T-helper 22 cell (primary cell): ENCODE data around the gene RNF214.
"Not testable (repeated sequence)": the region's sequence is repeated elsewhere in the genome, so short reads cannot be mapped to it uniquely, and the experiment has no call there.

ENCODE experiments used
- DNase-seq: peaks from one replicate; pipeline ENCODE4 v3.0.0-alpha.2; 2020; ENCODE audit warnings: low read depth

Gene RNF214

DNA sequence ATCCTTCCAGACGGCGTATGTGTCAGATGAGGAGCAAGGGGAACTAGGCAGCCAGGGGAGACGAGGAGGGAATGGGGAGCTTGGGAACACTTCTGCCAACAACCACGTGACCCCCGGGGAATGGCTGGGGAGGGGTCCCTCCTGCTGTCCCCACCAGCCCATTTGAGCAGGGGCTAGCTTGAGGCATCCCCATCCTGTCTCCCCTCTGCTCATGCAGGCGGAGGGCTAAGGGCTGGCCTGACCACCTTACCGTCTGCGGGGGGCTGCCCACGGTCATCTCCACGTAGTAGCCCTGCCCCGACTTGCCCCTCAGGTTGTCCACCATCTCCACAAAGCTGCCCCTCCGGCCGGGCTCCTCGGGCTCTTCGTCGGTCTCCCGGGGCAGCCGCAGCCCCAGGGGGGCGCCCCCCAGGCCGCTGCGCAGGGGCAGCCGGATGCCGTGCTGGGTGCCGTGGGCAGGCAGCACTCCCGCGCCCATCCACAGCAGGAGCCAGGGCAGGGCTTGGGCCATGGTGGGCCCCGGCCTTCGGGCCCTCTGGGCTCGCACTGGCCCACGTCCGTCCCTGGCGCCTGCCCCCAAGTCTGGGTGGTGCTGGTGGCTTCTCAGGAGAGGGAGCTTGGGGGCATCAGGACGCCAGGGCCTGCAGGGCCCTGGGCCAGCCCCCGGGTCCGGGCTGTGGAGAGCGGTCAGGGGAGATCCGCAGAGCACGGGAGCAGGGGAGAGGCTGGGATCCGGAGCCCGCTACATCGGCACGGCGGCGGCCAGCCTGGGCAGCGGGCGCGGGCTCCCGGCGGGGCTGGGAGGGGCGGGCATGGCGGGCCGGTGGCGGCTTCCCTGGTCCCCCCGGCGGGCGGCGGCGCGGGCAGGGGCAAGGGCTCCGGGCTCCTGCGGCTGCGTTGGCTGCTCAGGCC is 83.1 kb downstream of the RNF214 start:
- DNase-seq: no peak

- DNase-seq: no peak
Observed at GRCh38 chr11:117316197-117316961, 83.9 kb downstream of the RNF214 start, which contains the start of gene BACE1. BACE1 (minus strand) TSS chr11:117316256; CDS start chr11:117315795, 461 bp downstream.

- DNase-seq: no peak
Observed at GRCh38 chr11:117318738-117319137, 86.3 kb downstream of the RNF214 start.

- no peak for DNase-seq
Observed at GRCh38 chr11:117319214-117319840, 86.9 kb downstream of the RNF214 start.

- not testable (repeated sequence) for DNase-seq
Observed at GRCh38 chr11:117327255-117327566, 94.7 kb downstream of the RNF214 start.

DNA sequence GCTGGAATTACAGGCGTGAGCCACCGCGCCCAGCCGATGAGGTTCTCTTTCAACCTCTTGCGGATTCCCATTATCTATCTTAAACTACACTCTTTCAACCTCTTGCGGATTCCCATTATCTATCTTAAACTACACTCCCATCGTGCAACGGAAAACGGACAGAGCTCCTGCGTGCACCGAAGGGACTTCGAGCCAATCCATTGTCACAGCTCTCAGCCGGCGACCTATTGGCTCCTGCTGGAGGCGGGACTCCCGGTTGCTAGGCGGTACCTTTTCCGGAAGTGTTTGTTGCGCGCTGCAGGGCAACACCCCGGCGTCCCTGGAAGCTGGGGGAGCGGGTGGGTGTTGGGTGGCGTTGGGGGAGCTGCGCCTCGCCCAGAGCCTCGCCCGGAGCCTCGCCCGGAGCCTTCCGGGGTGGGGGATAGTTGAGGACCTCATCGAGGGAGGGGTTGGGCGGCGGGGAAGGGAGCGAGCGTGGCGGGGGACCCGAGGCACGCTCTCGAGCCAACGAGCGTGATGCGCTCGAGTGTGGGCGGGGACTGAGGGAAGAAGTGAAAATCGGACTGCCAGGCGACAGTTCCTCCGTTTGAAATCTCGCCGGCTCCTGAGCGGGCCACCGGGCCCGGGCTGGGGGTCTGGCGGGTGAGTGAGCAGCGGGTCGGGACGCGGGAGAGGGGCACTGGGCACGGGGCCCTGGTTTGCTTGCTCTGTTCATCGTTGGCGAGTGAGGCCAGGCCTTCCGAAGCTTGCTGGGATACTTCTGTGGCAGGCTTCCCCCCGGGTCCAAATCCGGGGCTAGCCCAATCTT is 95.3 kb downstream of the RNF214 start, which contains the start of gene CEP164:
Gene CEP164 (plus strand): TSS at position 288 of the 808 bp plus-strand sequence. CDS start 10,733 bp downstream, outside the sequence.
- DNase-seq: peak; percentile 91

DNA sequence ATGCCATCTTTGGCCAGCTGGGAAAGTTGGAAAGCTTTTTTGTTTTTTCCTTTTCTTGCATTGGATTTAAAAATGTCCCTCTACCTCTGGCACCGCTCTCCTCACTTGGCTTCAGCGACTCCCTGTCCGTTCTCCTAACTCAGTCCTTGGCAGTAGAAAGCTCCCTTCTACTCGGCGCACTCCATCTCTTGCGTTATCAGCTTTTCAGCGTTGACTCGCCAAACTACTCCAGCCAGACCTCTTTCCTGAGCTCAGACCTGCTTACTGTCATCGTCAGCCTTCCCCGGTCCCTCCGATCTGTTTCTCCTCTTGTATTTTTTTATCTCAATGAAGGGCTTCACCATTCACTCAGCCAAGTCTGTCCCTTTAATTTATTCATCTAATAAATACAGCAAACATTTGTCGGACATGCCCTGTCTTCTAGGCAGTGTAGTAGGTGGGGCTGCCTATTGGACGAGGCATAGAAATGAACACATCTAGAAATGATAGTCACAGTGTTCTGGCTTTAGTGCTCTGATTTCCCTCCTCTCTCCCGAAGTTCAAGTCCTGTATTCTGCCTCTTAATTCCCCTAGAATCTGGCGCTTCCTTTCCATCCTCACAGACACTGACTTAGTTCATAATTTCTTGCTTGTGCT is 96.0 kb downstream of the RNF214 start:
- DNase-seq: no peak

- no peak for DNase-seq
Observed at GRCh38 chr11:117332843-117333242, 100.4 kb downstream of the RNF214 start.

GRCh38 chr11:117333917-117334316 is 101.4 kb downstream of the RNF214 start:
- no peak for DNase-seq

- no peak for DNase-seq
Observed at GRCh38 chr11:117334896-117335295, 102.4 kb downstream of the RNF214 start.

DNA sequence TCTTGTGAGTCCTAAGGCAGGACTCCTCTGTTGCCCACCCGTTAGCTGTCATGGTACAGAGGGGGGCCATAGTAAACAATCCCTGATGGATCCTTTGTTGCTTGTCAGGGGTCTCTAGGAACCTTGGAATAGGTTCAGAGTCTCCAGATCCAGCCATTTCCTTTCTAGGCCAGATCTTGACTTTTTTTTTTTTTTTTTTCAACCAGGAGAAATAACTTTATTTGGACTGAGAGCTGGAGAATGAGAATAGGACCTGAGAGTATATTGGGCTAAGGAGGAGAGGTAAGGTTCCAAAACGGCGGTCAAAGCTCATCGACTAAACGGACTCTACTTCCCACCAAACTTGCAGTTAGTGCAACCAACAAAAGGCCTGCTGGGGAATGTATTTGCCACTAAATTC is 102.9 kb downstream of the RNF214 start:
- no peak for DNase-seq
